Stimulated activated CD8-positive, alpha-beta memory T cell treated with anti-CD3 and anti-CD28 coated beads, Interleukin-15, amount 100 ng/mL, for 48 hours (primary cell): ENCODE results near the gene LRRC34.

Source experiments
- DNase-seq, 2 donors: peaks; one replicate each; pipeline ENCODE4 v3.0.0-alpha.2; 2020; ENCODE audit warnings: low read depth in 2 of 2

The LRRC34 gene

GRCh38 chr3:169812332-169813235 lies at the start of gene LRRC34, which contains the start of gene LRRIQ4:
Gene LRRC34, minus strand, starts transcription at chr3:169812904. Its CDS starts 356 bp downstream, at chr3:169812548.
Gene LRRIQ4, plus strand, starts transcription at chr3:169812870. Its CDS starts 9,052 bp downstream, at chr3:169821922.
- peak; percentile 66 for DNase-seq

GRCh38 chr3:169861871-169862270 lies 49.2 kb upstream of the LRRC34 start:
- DNase-seq, result no peak

- DNase-seq, result no peak
These were observed 45.1 kb upstream of the LRRC34 start for GRCh38 chr3:169857811-169858210.

- no peak for DNase-seq
These were observed 42.8 kb upstream of the LRRC34 start for GRCh38 chr3:169855514-169855913.

- DNase-seq, result no peak
These were observed 37.9 kb upstream of the LRRC34 start for GRCh38 chr3:169850618-169851017.

- DNase-seq, result no peak
These were observed 36.0 kb upstream of the LRRC34 start for GRCh38 chr3:169848741-169849140.

GRCh38 chr3:169847896-169848295 lies 35.2 kb upstream of the LRRC34 start:
- no peak for DNase-seq

- no peak for DNase-seq
These were observed 33.9 kb upstream of the LRRC34 start for GRCh38 chr3:169846458-169847193.

GRCh38 chr3:169842960-169843359 lies 30.3 kb upstream of the LRRC34 start:
- no peak for DNase-seq

GRCh38 chr3:169841171-169841570 lies 28.5 kb upstream of the LRRC34 start:
- DNase-seq, result no peak

- no peak for DNase-seq
These were observed 25.9 kb upstream of the LRRC34 start for GRCh38 chr3:169838511-169839030.

- DNase-seq, result no peak
These were observed 24.2 kb upstream of the LRRC34 start for GRCh38 chr3:169836942-169837275.

GRCh38 chr3:169836078-169836941 lies 23.6 kb upstream of the LRRC34 start:
- DNase-seq, result no peak

GRCh38 chr3:169835533-169835932 lies 22.8 kb upstream of the LRRC34 start:
- no peak for DNase-seq

GRCh38 chr3:169827712-169828111 lies 15.0 kb upstream of the LRRC34 start:
- DNase-seq, result no peak

- no peak for DNase-seq
These were observed 12.6 kb upstream of the LRRC34 start for GRCh38 chr3:169825316-169825715.

GRCh38 chr3:169822983-169823382 lies 10.3 kb upstream of the LRRC34 start:
- no peak for DNase-seq

GRCh38 chr3:169822540-169822939 lies 9.8 kb upstream of the LRRC34 start:
- DNase-seq, result no peak

GRCh38 chr3:169822091-169822490 lies 9.4 kb upstream of the LRRC34 start:
- DNase-seq, result no peak

- no peak for DNase-seq
These were observed 5.6 kb upstream of the LRRC34 start for GRCh38 chr3:169818316-169818715.

GRCh38 chr3:169815590-169816150 lies 3.0 kb upstream of the LRRC34 start:
- DNase-seq, result no peak
